ENCODE results near the gene TCF12. TPM values are rescaled to one million over a fixed set of nuclear protein-coding genes. Genes with fewer than 3 reads are reported as not detected.
A peak's percentile ranks its signal among the peaks of the same experiment; 100 is the strongest.

TCF12 gene
- total and polyA plus RNA-seq, 7 experiments from 2014 or later: 51.3 to 99.4 (median 79.9) TPM

DNA sequence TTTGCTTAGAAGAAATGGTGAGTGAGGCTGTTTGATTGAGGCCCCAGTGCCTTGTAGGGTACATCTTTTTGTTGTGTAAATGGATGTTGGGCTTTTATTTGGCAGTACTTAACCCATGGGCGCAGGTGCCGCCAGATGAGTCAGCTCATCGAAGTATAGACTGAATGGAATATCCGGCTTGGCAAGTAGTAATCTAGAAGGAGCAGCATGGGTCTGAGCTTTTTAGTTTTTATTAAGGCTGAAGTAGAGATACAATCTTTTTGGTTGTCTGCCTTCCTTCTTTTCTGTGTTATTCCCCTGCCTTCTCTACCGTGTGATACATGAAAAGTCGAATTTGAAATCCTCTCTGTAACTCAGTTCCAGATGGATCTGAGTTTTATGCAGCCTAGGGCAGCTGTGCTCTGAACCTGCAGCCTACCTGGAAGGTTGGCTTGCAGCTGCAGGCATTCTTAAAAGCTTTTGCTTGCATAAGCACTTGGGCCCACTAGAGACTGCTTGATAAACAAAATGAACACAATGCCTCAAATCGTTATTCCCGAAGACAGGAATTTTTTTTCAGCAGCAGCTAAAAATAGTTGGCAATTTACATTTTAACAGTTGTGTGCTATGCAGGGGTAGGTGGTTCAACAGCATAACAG, 280.3 kb downstream of the TCF12 start:
- H3K36me3 Mint-ChIP-seq: peaks cover 5 to 41% (median 14%) of the 10 kb centered on the region in 5 donors
- H3K4me1 Mint-ChIP-seq: peaks cover 0 to 30% (median 11%) of the 10 kb centered on the region in 7 donors
- no peaks in the 10 kb centered on the region for H3K27me3 Mint-ChIP-seq
- ChIA-PET POLR2A (no interaction called here), CTCF (no interaction called here)
- Histone ChIP-seq H3K27ac (ENCODE audit: low read depth, low read length) (no peak overlapping the region), H3K36me3 (ENCODE audit: control insufficient read depth in 2 of 3, insufficient read depth in 3 of 3, low read length in 3 of 3) (peaks cover 0 to 10% (median 0%) of the 10 kb centered on the region in 3 experiments), H3K4me1 (ENCODE audit: control insufficient read depth in 2 of 2, insufficient read depth in 2 of 2, low read length in 2 of 2) (no peaks in the 10 kb centered on the region), H3K27me3 (ENCODE audit: control insufficient read depth in 2 of 2, insufficient read depth in 2 of 2, low read length in 2 of 2) (no peaks in the 10 kb centered on the region), H3K4me3 (ENCODE audit: low read length) (no peak overlapping the region), H3K9me3 (ENCODE audit: control insufficient read depth in 2 of 3, low read length in 3 of 3) (no peaks in the 10 kb centered on the region)
- intact Hi-C loops (cut with micrococcal nuclease): no loop called here
- DNase-seq (no peak), ATAC-seq (no peak)
- no peak overlapping the region for H3K4me3 Mint-ChIP-seq
- H3K9me3 Mint-ChIP-seq: no peaks in the 10 kb centered on the region
- no peak overlapping the region for H3K27ac Mint-ChIP-seq

DNA sequence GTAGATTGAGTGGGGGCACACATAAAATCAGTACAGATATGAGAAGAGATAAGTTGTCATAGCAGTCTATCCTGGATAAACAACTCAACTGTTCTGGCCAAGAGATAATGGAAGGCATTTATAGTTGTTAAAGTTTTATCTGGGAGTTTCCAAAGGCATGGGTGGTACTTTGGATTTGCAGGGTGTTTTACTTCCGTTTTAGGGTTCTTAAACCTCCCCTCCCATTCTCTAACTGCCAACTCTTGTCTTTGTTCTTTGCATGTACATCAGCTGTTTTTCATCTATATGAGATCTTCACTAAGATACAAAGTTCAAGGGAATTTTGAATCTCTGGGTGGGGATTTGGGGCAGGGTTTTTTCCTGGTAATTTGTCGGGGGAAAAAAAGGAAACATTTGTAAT, 283.1 kb downstream of the TCF12 start:
- H3K27me3 Mint-ChIP-seq: no peaks in the 10 kb centered on the region
- Histone ChIP-seq H3K9me3 (ENCODE audit: control insufficient read depth in 2 of 3, low read length in 3 of 3) (no peaks in the 10 kb centered on the region), H3K4me1 (ENCODE audit: control insufficient read depth in 2 of 2, insufficient read depth in 2 of 2, low read length in 2 of 2) (no peaks in the 10 kb centered on the region), H3K27ac (ENCODE audit: low read depth, low read length) (no peak overlapping the region), H3K4me3 (ENCODE audit: low read length) (no peak overlapping the region), H3K36me3 (ENCODE audit: control insufficient read depth in 2 of 3, insufficient read depth in 3 of 3, low read length in 3 of 3) (peaks cover 0 to 7% (median 0%) of the 10 kb centered on the region in 3 experiments), H3K27me3 (ENCODE audit: control insufficient read depth in 2 of 2, insufficient read depth in 2 of 2, low read length in 2 of 2) (no peaks in the 10 kb centered on the region)
- H3K36me3 Mint-ChIP-seq: peaks cover 3 to 31% (median 6%) of the 10 kb centered on the region in 5 donors
- no peak for DNase-seq
- ATAC-seq: no peak
- no peaks in the 10 kb centered on the region for H3K9me3 Mint-ChIP-seq
- ChIA-PET CTCF (no interaction called here), POLR2A (no interaction called here)
- intact Hi-C loops (cut with micrococcal nuclease): no loop called here
- no peak overlapping the region for H3K4me3 Mint-ChIP-seq
- peaks cover 0 to 30% (median 11%) of the 10 kb centered on the region in 7 donors for H3K4me1 Mint-ChIP-seq
- H3K27ac Mint-ChIP-seq: peak overlapping the region in 1 of 9 donors; percentile 1

GRCh38 chr15:57203906-57204305, 285.5 kb downstream of the TCF12 start:
- Mint-ChIP-seq H3K27ac (peak overlapping the region in 1 of 9 donors; percentile 8), H3K36me3 (peaks cover 0 to 20% (median 2%) of the 10 kb centered on the region in 5 donors), H3K4me1 (peaks cover 0 to 22% (median 11%) of the 10 kb centered on the region in 7 donors), H3K9me3 (no peaks in the 10 kb centered on the region), H3K27me3 (no peaks in the 10 kb centered on the region), H3K4me3 (no peak overlapping the region)
- ChIA-PET CTCF (interaction anchor here (1.2 kb wide), 1 partner anchor 10 kb away, joined by 4 read pairs; no protein-coding TSS in a partner anchor), POLR2A (no interaction called here)
- H3K4me1 ChIP-seq (ENCODE audit: control insufficient read depth in 2 of 2, insufficient read depth in 2 of 2, low read length in 2 of 2): no peaks in the 10 kb centered on the region
- DNase-seq (no peak), ATAC-seq (no peak)
- intact Hi-C loops (cut with micrococcal nuclease): no loop called here
- no peaks in the 10 kb centered on the region for H3K27me3 ChIP-seq (ENCODE audit: control insufficient read depth in 2 of 2, insufficient read depth in 2 of 2, low read length in 2 of 2)
- no peak overlapping the region for H3K27ac ChIP-seq (ENCODE audit: low read depth, low read length)
- H3K36me3 ChIP-seq (ENCODE audit: control insufficient read depth in 2 of 3, insufficient read depth in 3 of 3, low read length in 3 of 3): no peaks in the 10 kb centered on the region
- no peak overlapping the region for H3K4me3 ChIP-seq (ENCODE audit: low read length)
- H3K9me3 ChIP-seq (ENCODE audit: control insufficient read depth in 2 of 3, low read length in 3 of 3): no peaks in the 10 kb centered on the region

DNA sequence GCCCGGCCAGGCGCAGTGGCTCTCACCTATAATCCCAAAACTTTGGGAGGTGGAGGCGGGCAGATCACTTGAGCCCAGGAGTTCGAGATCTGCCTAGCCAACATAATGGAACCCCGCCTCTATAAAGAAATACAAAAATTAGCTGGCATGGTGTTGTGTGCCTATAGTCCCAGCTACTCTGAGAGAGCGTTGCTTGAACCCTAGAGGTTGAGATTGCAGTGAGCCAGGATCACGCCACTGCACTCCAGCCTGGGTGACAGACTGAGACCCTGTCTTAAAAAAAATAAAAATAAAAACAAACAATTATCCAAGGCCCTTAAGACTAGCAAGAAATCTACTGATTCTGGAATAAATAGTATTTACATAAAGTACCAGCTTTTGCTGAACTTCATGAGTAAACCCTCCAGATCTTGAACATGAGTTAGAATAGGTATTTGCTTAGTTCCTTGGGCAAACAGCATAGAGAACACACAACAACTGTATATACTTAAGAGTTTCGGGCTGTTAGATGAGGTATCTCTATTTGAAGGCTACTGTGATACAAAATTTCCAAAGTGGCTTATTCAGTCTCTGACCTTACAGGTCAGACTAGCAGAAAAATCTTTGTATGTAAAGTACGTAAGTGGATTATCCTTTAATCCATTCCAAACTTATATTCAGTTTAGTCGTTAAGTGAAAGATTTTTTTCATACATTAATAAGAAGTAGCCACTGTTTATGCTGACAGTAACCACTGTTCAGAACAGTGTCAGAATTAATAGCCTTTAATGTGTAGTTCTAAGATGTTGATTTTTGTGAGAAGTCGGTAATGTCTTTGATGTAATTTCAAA, 286.8 kb downstream of the TCF12 start:
- no peak for ATAC-seq
- no peaks in the 10 kb centered on the region for H3K27me3 ChIP-seq (ENCODE audit: control insufficient read depth in 2 of 2, insufficient read depth in 2 of 2, low read length in 2 of 2)
- H3K4me1 ChIP-seq (ENCODE audit: control insufficient read depth in 2 of 2, insufficient read depth in 2 of 2, low read length in 2 of 2): no peaks in the 10 kb centered on the region
- Mint-ChIP-seq H3K36me3 (peaks cover 0 to 19% (median 2%) of the 10 kb centered on the region in 5 donors), H3K4me1 (peaks cover 5 to 34% (median 12%) of the 10 kb centered on the region in 7 donors), H3K4me3 (no peak overlapping the region), H3K9me3 (no peaks in the 10 kb centered on the region), H3K27me3 (no peaks in the 10 kb centered on the region), H3K27ac (no peak overlapping the region)
- intact Hi-C loops (cut with micrococcal nuclease): no loop called here
- CTCF ChIA-PET: interaction anchor here (1.2 kb wide), 1 partner anchor 8 kb away, joined by 4 read pairs; no protein-coding TSS in a partner anchor
- POLR2A ChIA-PET: no interaction called here
- no peaks in the 10 kb centered on the region for H3K36me3 ChIP-seq (ENCODE audit: control insufficient read depth in 2 of 3, insufficient read depth in 3 of 3, low read length in 3 of 3)
- DNase-seq: no peak
- no peaks in the 10 kb centered on the region for H3K9me3 ChIP-seq (ENCODE audit: control insufficient read depth in 2 of 3, low read length in 3 of 3)
- no peak overlapping the region for H3K4me3 ChIP-seq (ENCODE audit: low read length)
- no peak overlapping the region for H3K27ac ChIP-seq (ENCODE audit: low read depth, low read length)

GRCh38 chr15:57205996-57206395, 287.6 kb downstream of the TCF12 start:
- no peaks in the 10 kb centered on the region for H3K36me3 ChIP-seq (ENCODE audit: control insufficient read depth in 2 of 3, insufficient read depth in 3 of 3, low read length in 3 of 3)
- H3K9me3 ChIP-seq (ENCODE audit: control insufficient read depth in 2 of 3, low read length in 3 of 3): no peaks in the 10 kb centered on the region
- no peaks in the 10 kb centered on the region for H3K27me3 Mint-ChIP-seq
- no peaks in the 10 kb centered on the region for H3K9me3 Mint-ChIP-seq
- DNase-seq (no peak), ATAC-seq (no peak)
- H3K4me1 Mint-ChIP-seq: peaks cover 7 to 29% (median 12%) of the 10 kb centered on the region in 7 donors
- H3K4me3 ChIP-seq (ENCODE audit: low read length): no peak overlapping the region
- H3K36me3 Mint-ChIP-seq: peaks cover 0 to 15% (median 2%) of the 10 kb centered on the region in 5 donors
- intact Hi-C loops (cut with micrococcal nuclease): no loop called here
- ChIA-PET POLR2A (no interaction called here), CTCF (no interaction called here)
- no peak overlapping the region for H3K4me3 Mint-ChIP-seq
- H3K27ac Mint-ChIP-seq: no peak overlapping the region
- H3K27ac ChIP-seq (ENCODE audit: low read depth, low read length): no peak overlapping the region
- no peaks in the 10 kb centered on the region for H3K4me1 ChIP-seq (ENCODE audit: control insufficient read depth in 2 of 2, insufficient read depth in 2 of 2, low read length in 2 of 2)
- H3K27me3 ChIP-seq (ENCODE audit: control insufficient read depth in 2 of 2, insufficient read depth in 2 of 2, low read length in 2 of 2): no peaks in the 10 kb centered on the region

DNA sequence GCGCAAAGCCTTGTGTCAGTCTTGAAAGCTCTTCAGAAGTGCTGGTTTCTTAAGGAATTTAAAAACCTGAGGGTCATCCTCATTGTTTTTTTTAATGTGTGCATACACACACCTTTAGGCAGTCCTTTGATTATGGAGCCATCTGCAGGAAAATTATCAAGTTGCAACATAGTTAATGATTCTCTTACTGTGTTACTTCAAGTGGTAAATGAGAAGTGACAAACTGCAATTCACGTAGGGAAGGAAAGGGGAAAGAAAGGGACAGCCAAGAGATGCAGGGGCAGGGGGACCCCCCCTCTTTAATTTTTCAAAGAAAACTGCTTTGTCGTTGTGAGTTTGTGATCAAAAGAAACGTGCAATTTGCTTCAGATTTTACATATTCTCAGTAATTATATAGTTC, 295.4 kb downstream of the TCF12 start:
- Histone ChIP-seq H3K4me3 (ENCODE audit: low read length) (no peak overlapping the region), H3K27me3 (ENCODE audit: control insufficient read depth in 2 of 2, insufficient read depth in 2 of 2, low read length in 2 of 2) (no peaks in the 10 kb centered on the region), H3K9me3 (ENCODE audit: control insufficient read depth in 2 of 3, low read length in 3 of 3) (no peaks in the 10 kb centered on the region), H3K36me3 (ENCODE audit: control insufficient read depth in 2 of 3, insufficient read depth in 3 of 3, low read length in 3 of 3) (no peaks in the 10 kb centered on the region), H3K4me1 (ENCODE audit: control insufficient read depth in 2 of 2, insufficient read depth in 2 of 2, low read length in 2 of 2) (no peaks in the 10 kb centered on the region), H3K27ac (ENCODE audit: low read depth, low read length) (no peak overlapping the region)
- H3K4me3 Mint-ChIP-seq: no peak overlapping the region
- peak in 5 of 9 donors; percentile 5 to 31 (median 14) for DNase-seq
- intact Hi-C loops (cut with micrococcal nuclease): loop anchor here (1.0 to 10.0 kb wide), 6 partner anchors 67 to 723 kb away; no protein-coding TSS in a partner anchor
- peak; percentile 42 for ATAC-seq
- H3K4me1 Mint-ChIP-seq: peaks cover 2 to 59% (median 42%) of the 10 kb centered on the region in 7 donors
- ChIA-PET CTCF (interaction anchor here (0.7 to 1.3 kb wide), 9 partner anchors 9 to 722 kb away, joined by 3 to 5 read pairs (median 3); partner anchors contain the start of gene TCF12), POLR2A (interaction anchor here (0.6 kb wide), 1 partner anchor 808 kb away, joined by 3 read pairs; no protein-coding TSS in a partner anchor)
- no peak overlapping the region for H3K27ac Mint-ChIP-seq
- no peaks in the 10 kb centered on the region for H3K9me3 Mint-ChIP-seq
- H3K27me3 Mint-ChIP-seq: no peaks in the 10 kb centered on the region
- H3K36me3 Mint-ChIP-seq: peaks cover 0 to 7% (median 0%) of the 10 kb centered on the region in 5 donors
